NCI-H128 (cell line): Measurements from ENCODE around the gene SDHAF3.
"Not testable (repeated sequence)": the region's sequence is repeated elsewhere in the genome, so short reads cannot be mapped to it uniquely, and the experiment has no call there.

Source experiments
- DNase-seq: peaks from one replicate; lab custom pipeline; 2025; ENCODE audit not compliant: unreplicated experiment; lab: John Stamatoyannopoulos, UW

Gene SDHAF3

GRCh38 chr7:97123115-97123514, 5.6 kb downstream of the SDHAF3 start:
- DNase-seq = not testable (repeated sequence)

- DNase-seq = no peak
Measured at GRCh38 chr7:97126483-97127171, 9.1 kb downstream of the SDHAF3 start.

- no peak for DNase-seq
Measured at GRCh38 chr7:97128736-97129135, 11.2 kb downstream of the SDHAF3 start.

GRCh38 chr7:97130417-97131139, 13.1 kb downstream of the SDHAF3 start:
- no peak for DNase-seq

- DNase-seq = no peak
Measured at GRCh38 chr7:97133159-97133558, 15.7 kb downstream of the SDHAF3 start.

GRCh38 chr7:97138830-97139229, 21.3 kb downstream of the SDHAF3 start:
- no peak for DNase-seq

GRCh38 chr7:97145068-97145467, 27.6 kb downstream of the SDHAF3 start:
- no peak for DNase-seq

GRCh38 chr7:97149843-97150242, 32.3 kb downstream of the SDHAF3 start:
- DNase-seq = no peak

- no peak for DNase-seq
Measured at GRCh38 chr7:97155897-97156418, 38.5 kb downstream of the SDHAF3 start.

GRCh38 chr7:97159984-97160383, 42.5 kb downstream of the SDHAF3 start:
- not testable (repeated sequence) for DNase-seq

GRCh38 chr7:97161609-97162008, 44.1 kb downstream of the SDHAF3 start:
- DNase-seq = not testable (repeated sequence)

- no peak for DNase-seq
Measured at GRCh38 chr7:97166308-97166707, 48.8 kb downstream of the SDHAF3 start.

GRCh38 chr7:97167176-97167575, 49.7 kb downstream of the SDHAF3 start:
- DNase-seq = no peak

GRCh38 chr7:97167749-97168148, 50.3 kb downstream of the SDHAF3 start:
- no peak for DNase-seq

- no peak for DNase-seq
Measured at GRCh38 chr7:97174303-97174702, 56.8 kb downstream of the SDHAF3 start.

- peak; percentile 11 for DNase-seq
Measured at GRCh38 chr7:97179454-97180104, 62.1 kb downstream of the SDHAF3 start.

- DNase-seq = no peak
Measured at GRCh38 chr7:97187067-97187466, 69.6 kb downstream of the SDHAF3 start.

GRCh38 chr7:97196174-97196573, 78.7 kb downstream of the SDHAF3 start:
- not testable (repeated sequence) for DNase-seq

- no peak for DNase-seq
Measured at GRCh38 chr7:97198596-97198995, 81.1 kb downstream of the SDHAF3 start.

GRCh38 chr7:97200018-97200417, 82.5 kb downstream of the SDHAF3 start:
- no peak for DNase-seq

- no peak for DNase-seq
Measured at GRCh38 chr7:97203957-97204356, 86.5 kb downstream of the SDHAF3 start.

GRCh38 chr7:97204821-97205220, 87.3 kb downstream of the SDHAF3 start:
- no peak for DNase-seq
